MM.1S (cell line): ENCODE measurements around the gene BRD3OS.

ENCODE experiments used
- DNase-seq: peaks from one replicate; pipeline ENCODE4 v3.0.0-alpha.2; 2015
- H2AFZ ChIP-seq: fragments of 300-600 bp; sonication (generic); 2 replicates; pipeline ENCODE4 v1.6.0; 2016; ENCODE audit warnings: antibody characterized with exemption, low read length
- H3F3A ChIP-seq: fragments of 300-600 bp; sonication (generic); 2 replicates; pipeline ENCODE4 v1.6.1; 2016; ENCODE audit warnings: mild to moderate bottlenecking, antibody characterized with exemption, low read length, moderate library complexity, mixed read lengths; ENCODE audit not compliant: insufficient read depth
- H3K27ac ChIP-seq: fragments of 300-600 bp; sonication (generic); 2 replicates; pipeline ENCODE4 v1.5.1; 2016; ENCODE audit warnings: mild to moderate bottlenecking, low read length
- H3K27me3 ChIP-seq: fragments of 300-600 bp; sonication (generic); replicated peaks from 2 replicates; pipeline ENCODE4 v1.6.0; 2016; ENCODE audit warnings: low read length; ENCODE audit not compliant: insufficient read depth
- H3K36me3 ChIP-seq: fragments of 300-600 bp; sonication (generic); replicated peaks from 2 replicates; pipeline ENCODE4 v1.6.1; 2016; ENCODE audit warnings: mild to moderate bottlenecking, low read length, mixed read lengths; ENCODE audit not compliant: insufficient read depth
- H3K4me1 ChIP-seq: fragments of 300-600 bp; sonication (generic); 2 replicates; pipeline ENCODE4 v1.6.1; 2016; ENCODE audit warnings: low read length, mixed read lengths
- H3K4me2 ChIP-seq: fragments of 300-600 bp; sonication (generic); 2 replicates; pipeline ENCODE4 v1.6.0; 2016; ENCODE audit warnings: low read depth, low read length
- H3K4me3 ChIP-seq: fragments of 300-600 bp; sonication (generic); 2 replicates; pipeline ENCODE4 v1.5.1; 2016; ENCODE audit warnings: low read length, mixed read lengths
- H3K79me2 ChIP-seq: fragments of 300-600 bp; sonication (generic); 2 replicates; pipeline ENCODE4 v1.6.1; 2016; ENCODE audit warnings: mixed run types, low read length, mixed read lengths
- H3K9ac ChIP-seq: fragments of 300-600 bp; sonication (generic); 2 replicates; pipeline ENCODE4 v1.6.1; 2016; ENCODE audit warnings: low read length, mixed read lengths
- H3K9me2 ChIP-seq: fragments of 300-600 bp; sonication (generic); replicated peaks from 2 replicates; pipeline ENCODE4 v1.6.1; 2016; ENCODE audit warnings: mild to moderate bottlenecking, low read length, mixed read lengths; ENCODE audit not compliant: insufficient read depth
- H3K9me3 ChIP-seq: fragments of 300-600 bp; sonication (generic); replicated peaks from 2 replicates; pipeline ENCODE4 v1.6.1; 2016; ENCODE audit warnings: mild to moderate bottlenecking, low read length, mixed read lengths; ENCODE audit not compliant: insufficient read depth
- H4K20me1 ChIP-seq: fragments of 300-600 bp; sonication (generic); 2 replicates; pipeline ENCODE4 v1.6.1; 2016; ENCODE audit warnings: mild to moderate bottlenecking, low read length, moderate library complexity, mixed read lengths; ENCODE audit not compliant: insufficient read depth
- EZH2 ChIP-seq: fragments of 300-600 bp; sonication (generic); optimal IDR thresholded peaks from 2 replicates; pipeline ENCODE3; 2017; ENCODE audit warnings: low read depth, mild to moderate bottlenecking, antibody characterized with exemption, low read length, mixed read lengths
- EZH2phosphoT487 ChIP-seq: fragments of 300-600 bp; sonication (generic); IDR thresholded peaks from 2 replicates; pipeline ENCODE4 v1.6.1; 2018; ENCODE audit warnings: antibody characterized with exemption, low read length
- TF ChIP-seq, protein P1 (sequence below): fragments of 300-600 bp; sonication (generic); IDR thresholded peaks from 2 replicates; pipeline ENCODE4 v1.5.1; 2016; ENCODE audit warnings: antibody characterized with exemption, low read length, mixed read lengths

BRD3OS gene

DNA sequence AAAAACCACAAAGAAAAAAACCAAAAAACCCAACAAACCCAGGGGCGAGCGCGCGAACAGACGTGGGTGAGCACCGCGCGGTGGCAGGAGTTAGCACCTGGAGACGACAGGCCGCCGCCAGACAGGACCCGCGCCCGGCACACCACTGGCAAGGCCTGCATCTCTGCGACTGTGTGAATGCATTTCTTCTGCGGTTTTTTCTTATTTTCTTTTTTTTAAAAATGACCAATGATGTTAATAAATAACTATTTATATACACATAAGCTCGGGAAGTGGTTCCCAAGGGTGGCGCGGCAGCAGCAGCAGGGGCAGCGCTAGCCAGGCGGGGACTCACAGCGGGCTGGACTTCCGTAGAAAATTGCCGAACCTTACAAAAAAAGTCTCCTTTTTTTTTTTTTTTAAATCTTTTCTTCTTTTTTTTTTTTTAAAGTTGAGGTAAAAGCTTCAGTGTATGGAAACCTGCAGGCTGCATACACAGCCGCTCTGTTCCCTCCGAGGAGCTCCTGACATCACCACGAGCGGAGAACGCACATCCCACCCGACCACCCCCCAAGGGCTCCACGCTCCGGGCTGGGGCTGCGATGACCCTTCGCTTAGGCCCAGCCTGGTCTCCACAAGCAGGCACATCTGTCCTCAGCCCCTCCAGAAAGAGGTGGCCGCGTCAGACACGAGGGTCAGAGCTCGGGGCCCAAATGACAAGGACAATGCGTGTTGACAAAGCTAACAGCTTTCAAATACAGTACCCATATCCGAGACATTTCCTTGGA lies 7.4 kb downstream of the BRD3OS start:
- Histone ChIP-seq H3K36me3 (no peaks in the 10 kb centered on the region), H3K9me2 (no peaks in the 10 kb centered on the region)

DNA sequence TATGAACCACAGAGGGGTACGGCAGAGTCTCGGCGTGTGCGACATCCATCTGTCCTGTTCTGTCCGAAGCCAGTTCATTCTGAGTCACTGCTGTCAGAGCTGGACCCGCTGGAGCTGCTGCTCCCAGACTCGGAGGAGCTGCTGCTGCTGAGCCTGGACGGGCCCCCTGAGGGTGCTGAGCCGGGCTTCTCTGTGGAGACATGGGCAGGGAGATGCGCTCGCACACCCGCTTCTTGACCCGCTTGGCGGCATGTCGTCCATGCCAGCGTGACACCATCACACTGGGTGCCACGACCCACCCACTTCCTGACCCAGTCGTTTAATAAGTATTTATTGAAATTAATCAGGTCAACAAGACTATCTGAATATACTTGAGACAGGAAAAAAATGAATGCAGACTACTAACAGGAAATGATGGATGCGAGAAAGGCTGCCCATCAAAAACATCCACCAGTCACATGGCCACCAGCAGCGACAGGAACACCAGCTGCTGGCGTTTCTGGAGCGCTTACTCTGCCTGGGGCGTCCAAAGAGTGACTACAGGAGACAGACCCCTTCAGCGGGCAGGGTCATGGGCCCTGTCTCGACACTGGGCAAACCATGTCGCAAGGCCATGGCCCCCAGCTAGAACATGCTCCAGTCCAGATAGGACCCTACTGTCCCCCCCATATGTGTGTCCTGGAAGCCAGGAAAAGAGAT lies 8.4 kb downstream of the BRD3OS start:
- H2AFZ ChIP-seq = no peak overlapping the region
- H3K4me1 ChIP-seq = peaks cover 3% of the 10 kb centered on the region; the same call in 1 of the 2 replicates
- no peak for DNase-seq
- no peaks in the 10 kb centered on the region for H3F3A ChIP-seq
- H4K20me1 ChIP-seq = no peaks in the 10 kb centered on the region
- no peaks in the 10 kb centered on the region for H3K79me2 ChIP-seq
- TF ChIP-seq, protein P1, sequence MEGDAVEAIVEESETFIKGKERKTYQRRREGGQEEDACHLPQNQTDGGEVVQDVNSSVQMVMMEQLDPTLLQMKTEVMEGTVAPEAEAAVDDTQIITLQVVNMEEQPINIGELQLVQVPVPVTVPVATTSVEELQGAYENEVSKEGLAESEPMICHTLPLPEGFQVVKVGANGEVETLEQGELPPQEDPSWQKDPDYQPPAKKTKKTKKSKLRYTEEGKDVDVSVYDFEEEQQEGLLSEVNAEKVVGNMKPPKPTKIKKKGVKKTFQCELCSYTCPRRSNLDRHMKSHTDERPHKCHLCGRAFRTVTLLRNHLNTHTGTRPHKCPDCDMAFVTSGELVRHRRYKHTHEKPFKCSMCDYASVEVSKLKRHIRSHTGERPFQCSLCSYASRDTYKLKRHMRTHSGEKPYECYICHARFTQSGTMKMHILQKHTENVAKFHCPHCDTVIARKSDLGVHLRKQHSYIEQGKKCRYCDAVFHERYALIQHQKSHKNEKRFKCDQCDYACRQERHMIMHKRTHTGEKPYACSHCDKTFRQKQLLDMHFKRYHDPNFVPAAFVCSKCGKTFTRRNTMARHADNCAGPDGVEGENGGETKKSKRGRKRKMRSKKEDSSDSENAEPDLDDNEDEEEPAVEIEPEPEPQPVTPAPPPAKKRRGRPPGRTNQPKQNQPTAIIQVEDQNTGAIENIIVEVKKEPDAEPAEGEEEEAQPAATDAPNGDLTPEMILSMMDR = no peak
- TF ChIP-seq EZH2 (no peak), EZH2phosphoT487 (no peak)
- no peaks in the 10 kb centered on the region for H3K27me3 ChIP-seq
- no peaks in the 10 kb centered on the region for H3K9me3 ChIP-seq
- no peak overlapping the region for H3K4me3 ChIP-seq
- no peaks in the 10 kb centered on the region for H3K36me3 ChIP-seq
- no peak overlapping the region for H3K4me2 ChIP-seq
- no peaks in the 10 kb centered on the region for H3K9me2 ChIP-seq
- no peak overlapping the region for H3K9ac ChIP-seq
- H3K27ac ChIP-seq = no peak overlapping the region

More for the DNA sequence above, 7.4 kb downstream of the BRD3OS start:
- H4K20me1 ChIP-seq = no peaks in the 10 kb centered on the region
- H3K9me3 ChIP-seq = no peaks in the 10 kb centered on the region
- TF ChIP-seq EZH2phosphoT487 (no peak), EZH2 (no peak)
- TF ChIP-seq, protein P1 = no peak
- H3F3A ChIP-seq = no peaks in the 10 kb centered on the region
- no peaks in the 10 kb centered on the region for H3K79me2 ChIP-seq
- H3K4me2 ChIP-seq = no peak overlapping the region
- peaks cover 3% of the 10 kb centered on the region; the same call in 1 of the 2 replicates for H3K4me1 ChIP-seq
- H3K4me3 ChIP-seq = no peak overlapping the region
- H3K9ac ChIP-seq = no peak overlapping the region
- DNase-seq = no peak
- H3K27me3 ChIP-seq = no peaks in the 10 kb centered on the region
- no peak overlapping the region for H2AFZ ChIP-seq
- no peak overlapping the region for H3K27ac ChIP-seq

DNA sequence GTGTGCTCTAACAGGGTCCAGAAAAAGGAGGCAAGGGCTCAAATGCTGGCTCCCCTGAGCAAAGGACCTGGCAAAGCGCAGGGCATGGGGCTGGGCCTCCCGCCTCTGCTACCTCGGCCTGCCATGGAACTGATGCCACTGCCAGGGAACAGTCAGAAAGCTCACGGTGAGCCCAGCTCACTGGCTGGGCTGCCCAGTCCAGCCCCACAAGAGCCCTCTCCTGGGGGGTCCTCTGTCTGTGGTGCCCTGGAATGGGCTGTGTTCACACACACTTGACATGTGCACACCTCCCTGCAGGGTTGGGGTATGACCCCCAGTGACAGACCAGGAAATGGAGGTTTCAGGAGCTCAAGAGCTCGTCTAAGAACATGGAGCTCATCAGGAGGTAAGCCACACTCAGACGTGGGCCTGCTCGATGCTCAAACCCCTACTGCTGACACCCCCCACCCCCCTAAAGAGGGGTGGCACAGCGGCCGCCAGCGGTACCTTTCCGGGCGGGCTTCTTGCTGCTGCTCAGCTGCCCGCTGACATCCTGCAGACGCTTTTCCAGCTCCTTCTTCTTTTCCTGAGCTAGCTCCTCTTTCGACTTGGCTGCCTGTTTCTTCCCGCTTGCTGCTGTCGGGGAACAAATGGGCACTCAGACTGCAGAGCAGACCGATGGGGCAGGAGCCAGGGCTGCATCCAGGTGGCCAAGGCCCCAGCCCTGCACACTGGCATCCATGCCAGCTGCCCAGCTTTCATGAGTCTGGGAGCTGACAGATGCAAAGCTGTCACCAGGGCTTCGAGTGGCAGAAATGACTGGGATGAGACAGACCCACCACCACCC lies 9.1 kb downstream of the BRD3OS start:
- no peaks in the 10 kb centered on the region for H4K20me1 ChIP-seq
- H3K79me2 ChIP-seq = no peaks in the 10 kb centered on the region
- H3K9me3 ChIP-seq = no peaks in the 10 kb centered on the region
- no peaks in the 10 kb centered on the region for H3K9me2 ChIP-seq
- no peak overlapping the region for H3K9ac ChIP-seq
- H3K27me3 ChIP-seq = no peaks in the 10 kb centered on the region
- TF ChIP-seq, protein P1 = no peak
- TF ChIP-seq EZH2phosphoT487 (no peak), EZH2 (no peak)
- H3K36me3 ChIP-seq = no peaks in the 10 kb centered on the region
- no peak overlapping the region for H2AFZ ChIP-seq
- no peaks in the 10 kb centered on the region for H3F3A ChIP-seq
- DNase-seq = no peak
- no peak overlapping the region for H3K4me3 ChIP-seq
- H3K4me2 ChIP-seq = no peak overlapping the region
- no peak overlapping the region for H3K27ac ChIP-seq
- peaks cover 3% of the 10 kb centered on the region; the same call in 1 of the 2 replicates for H3K4me1 ChIP-seq
